NOMO-1 treated with dmso at 0.1 percent for 144 hours (cell line): Measurements from ENCODE around the gene SPTSSA.

Experiments
- DNase-seq: peaks from one replicate; lab custom pipeline; 2025; ENCODE audit not compliant: unreplicated experiment; lab: John Stamatoyannopoulos, UW

Gene SPTSSA

GRCh38 chr14:34472706-34473279 is 10.8 kb upstream of the SPTSSA start:
- no peak for DNase-seq

GRCh38 chr14:34470319-34470718 is 8.3 kb upstream of the SPTSSA start:
- no peak for DNase-seq

- no peak for DNase-seq
Observed at GRCh38 chr14:34466691-34467090, 4.7 kb upstream of the SPTSSA start.

GRCh38 chr14:34465069-34465859 is 3.2 kb upstream of the SPTSSA start:
- DNase-seq, result peak; percentile 39

- DNase-seq, result no peak
Observed at GRCh38 chr14:34463598-34463961, 1.5 kb upstream of the SPTSSA start.

- DNase-seq, result peak; percentile 29
Observed at GRCh38 chr14:34461334-34462131, 507 bp downstream of the SPTSSA start.

GRCh38 chr14:34460841-34461240 is 1.2 kb downstream of the SPTSSA start:
- no peak for DNase-seq

- DNase-seq, result no peak
Observed at GRCh38 chr14:34460295-34460694, 1.7 kb downstream of the SPTSSA start.

- no peak for DNase-seq
Observed at GRCh38 chr14:34457186-34457585, 4.9 kb downstream of the SPTSSA start.

GRCh38 chr14:34453226-34453625 is 8.8 kb downstream of the SPTSSA start:
- DNase-seq, result no peak

GRCh38 chr14:34452258-34452822 is 9.7 kb downstream of the SPTSSA start:
- no peak for DNase-seq

- no peak for DNase-seq
Observed at GRCh38 chr14:34450958-34451357, 11.1 kb downstream of the SPTSSA start.

GRCh38 chr14:34450542-34450915 is 11.5 kb downstream of the SPTSSA start:
- DNase-seq, result no peak

GRCh38 chr14:34449819-34450541 is 12.1 kb downstream of the SPTSSA start:
- no peak for DNase-seq

GRCh38 chr14:34439090-34439489 is 22.9 kb downstream of the SPTSSA start:
- DNase-seq, result no peak

GRCh38 chr14:34438438-34438837 is 23.6 kb downstream of the SPTSSA start:
- DNase-seq, result no peak

- no peak for DNase-seq
Observed at GRCh38 chr14:34437729-34438080, 24.3 kb downstream of the SPTSSA start.

GRCh38 chr14:34436960-34437728 is 24.9 kb downstream of the SPTSSA start:
- no peak for DNase-seq

- DNase-seq, result peak; percentile 26
Observed at GRCh38 chr14:34436118-34436905, 25.7 kb downstream of the SPTSSA start.

- DNase-seq, result no peak
Observed at GRCh38 chr14:34433957-34434356, 28.1 kb downstream of the SPTSSA start.
